PC-9 (cell line): ENCODE data around the gene PPIB. TPM values are rescaled to one million over a fixed set of nuclear protein-coding genes. Genes with fewer than 3 reads are reported as not detected.
"Not testable (repeated sequence)": the region's sequence is repeated elsewhere in the genome, so short reads cannot be mapped to it uniquely, and the experiment has no call there.

Experiments
- BruUV-seq: library from RNA; stranded (reverse); fragments of 400-500 nt; replicated peaks from 2 replicates; lab custom pipeline; 2021; lab: Mats Ljungman, UMichigan
- CTCF ChIA-PET: fragments of 300-600 bp; sonication (Branson Sonifier 250); formaldehyde crosslinking; loops from one replicate; lab custom pipeline; 2022; ENCODE audit warnings: antibody characterized with exemption; lab: Charles Lee
- POLR2A ChIA-PET: fragments of 300-600 bp; sonication (Branson Sonifier 250); formaldehyde crosslinking; loops from one replicate; lab custom pipeline; 2022; ENCODE audit warnings: antibody characterized with exemption; ENCODE audit not compliant: unreplicated experiment; lab: Charles Lee
- DNase-seq, 2 experiments: peaks; one replicate each; pipeline versions ENCODE4 v3.0.0 to v3.0.0-alpha.2; 2015 to 2022; ENCODE audit warnings: mixed read lengths in 1 of 2
- H2AFZ ChIP-seq: fragments of 200-600 bp; sonication (generic); 2 replicates; pipeline ENCODE4 v1.8.1; 2017; ENCODE audit warnings: antibody characterized with exemption
- H3F3A ChIP-seq: fragments of 200-600 bp; sonication (generic); 2 replicates; pipeline ENCODE4 v1.8.1; 2017; ENCODE audit warnings: antibody characterized with exemption, mild to moderate bottlenecking, low read depth; ENCODE audit not compliant: insufficient read depth
- H3K27ac ChIP-seq: fragments of 200-600 bp; sonication (generic); 2 replicates; pipeline ENCODE4 v1.6.1; 2016; ENCODE audit warnings: mixed run types
- H3K27me3 ChIP-seq: fragments of 200-600 bp; sonication (generic); 2 replicates; pipeline ENCODE4 v1.6.1; 2016; ENCODE audit warnings: low read depth, mixed run types; ENCODE audit not compliant: insufficient read depth
- H3K36me3 ChIP-seq: fragments of 200-600 bp; sonication (generic); 2 replicates; pipeline ENCODE4 v1.6.1; 2016; ENCODE audit warnings: low read depth, mixed run types
- H3K4me1 ChIP-seq: fragments of 200-600 bp; sonication (generic); replicated peaks from 2 replicates; pipeline ENCODE4 v1.6.1; 2016; ENCODE audit warnings: mixed run types; ENCODE audit not compliant: insufficient read depth
- H3K4me2 ChIP-seq: fragments of 200-600 bp; sonication (generic); 2 replicates; pipeline ENCODE4 v1.6.1; 2017; ENCODE audit warnings: mixed run types
- H3K4me3 ChIP-seq: fragments of 200-600 bp; sonication (generic); 2 replicates; pipeline ENCODE4 v1.6.1; 2016; ENCODE audit warnings: mixed run types
- H3K79me2 ChIP-seq: fragments of 200-600 bp; sonication (generic); 2 replicates; pipeline ENCODE4 v1.6.1; 2017; ENCODE audit warnings: low read depth, mixed run types
- H3K9me2 ChIP-seq: fragments of 200-600 bp; sonication (generic); 2 replicates; pipeline ENCODE4 v1.8.1; 2017; ENCODE audit warnings: mild to moderate bottlenecking; ENCODE audit not compliant: insufficient read depth
- H3K9me3 ChIP-seq: fragments of 200-600 bp; sonication (generic); 2 replicates; pipeline ENCODE4 v1.8.1; 2016; ENCODE audit warnings: low read depth; ENCODE audit not compliant: insufficient read depth
- H4K20me1 ChIP-seq: fragments of 200-600 bp; sonication (generic); 2 replicates; pipeline ENCODE4 v1.8.1; 2017; ENCODE audit not compliant: insufficient read depth
- EZH2 ChIP-seq: fragments of 200-600 bp; sonication (generic); IDR thresholded peaks from 2 replicates; pipeline ENCODE4 v1.8.0; 2017; ENCODE audit warnings: antibody characterized with exemption, low read depth
- intact Hi-C: fragments of 100-400 bp; cut with micrococcal nuclease; formaldehyde crosslinking; loops from one replicate; pipeline ENCODE4 v1.10.0; 2022; ENCODE audit not compliant: unreplicated experiment
- total RNA-seq: library from RNA; stranded (reverse); gene quantifications from 2 replicates; pipeline ENCODE4 v1.2.3, GENCODE V29; 2021
- TF ChIP-seq, protein P1 (sequence below): fragments of 200-600 bp; sonication (generic); conservative IDR thresholded peaks from 2 replicates; pipeline ENCODE4 v1.6.1; 2017; ENCODE audit warnings: mixed run types, antibody characterized with exemption, mild to moderate bottlenecking, moderate library complexity

Gene PPIB
- total RNA-seq, 1 experiment from 2014 or later = 345 TPM

DNA sequence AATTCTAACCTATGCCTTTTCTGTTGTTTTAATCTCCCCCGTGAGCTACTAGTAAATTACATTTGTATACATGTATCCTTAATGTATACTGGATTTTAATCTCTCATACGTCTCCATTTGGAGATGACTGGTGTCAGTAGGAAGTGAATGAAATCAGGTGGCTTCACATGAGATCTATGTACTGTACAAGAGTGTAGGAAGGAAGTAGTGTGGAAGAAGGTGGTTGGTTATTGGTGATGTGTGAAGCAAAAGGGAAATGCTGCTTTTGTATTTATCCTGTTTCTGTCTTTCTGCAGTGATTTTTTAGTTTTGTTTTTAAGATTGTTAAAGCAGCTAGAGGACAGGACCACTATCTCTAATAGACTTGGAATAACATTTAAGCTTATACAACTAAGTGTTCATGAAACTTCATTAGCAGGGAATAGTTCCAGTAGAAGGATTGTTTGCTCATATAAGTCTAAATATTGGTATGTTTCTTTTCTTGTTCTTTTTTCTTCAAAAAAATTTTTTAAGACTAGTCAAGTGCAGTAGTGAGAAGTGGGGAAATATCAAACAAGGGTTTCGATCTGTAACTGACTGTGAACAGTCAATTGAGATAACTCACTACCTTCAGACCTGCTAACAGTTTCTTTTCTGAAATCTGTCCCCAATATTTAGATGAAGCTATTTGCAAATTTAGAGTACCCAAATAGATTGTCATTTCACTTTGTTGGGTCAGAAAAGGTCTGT lies 51.7 kb downstream of the PPIB start:
- intact Hi-C loops = no loop called here
- no peaks in the 10 kb centered on the region for H3F3A ChIP-seq
- no peak overlapping the region for H3K4me3 ChIP-seq
- H2AFZ ChIP-seq = no peak overlapping the region
- TF ChIP-seq EZH2 = no peak
- TF ChIP-seq, protein P1, sequence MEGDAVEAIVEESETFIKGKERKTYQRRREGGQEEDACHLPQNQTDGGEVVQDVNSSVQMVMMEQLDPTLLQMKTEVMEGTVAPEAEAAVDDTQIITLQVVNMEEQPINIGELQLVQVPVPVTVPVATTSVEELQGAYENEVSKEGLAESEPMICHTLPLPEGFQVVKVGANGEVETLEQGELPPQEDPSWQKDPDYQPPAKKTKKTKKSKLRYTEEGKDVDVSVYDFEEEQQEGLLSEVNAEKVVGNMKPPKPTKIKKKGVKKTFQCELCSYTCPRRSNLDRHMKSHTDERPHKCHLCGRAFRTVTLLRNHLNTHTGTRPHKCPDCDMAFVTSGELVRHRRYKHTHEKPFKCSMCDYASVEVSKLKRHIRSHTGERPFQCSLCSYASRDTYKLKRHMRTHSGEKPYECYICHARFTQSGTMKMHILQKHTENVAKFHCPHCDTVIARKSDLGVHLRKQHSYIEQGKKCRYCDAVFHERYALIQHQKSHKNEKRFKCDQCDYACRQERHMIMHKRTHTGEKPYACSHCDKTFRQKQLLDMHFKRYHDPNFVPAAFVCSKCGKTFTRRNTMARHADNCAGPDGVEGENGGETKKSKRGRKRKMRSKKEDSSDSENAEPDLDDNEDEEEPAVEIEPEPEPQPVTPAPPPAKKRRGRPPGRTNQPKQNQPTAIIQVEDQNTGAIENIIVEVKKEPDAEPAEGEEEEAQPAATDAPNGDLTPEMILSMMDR = no peak
- no peak overlapping the region for H3K27ac ChIP-seq
- no peaks in the 10 kb centered on the region for H3K9me2 ChIP-seq
- H3K9me3 ChIP-seq = no peaks in the 10 kb centered on the region
- peaks cover 8% of the 10 kb centered on the region; the same call in 1 of the 2 replicates for H3K36me3 ChIP-seq
- no peaks in the 10 kb centered on the region for H3K27me3 ChIP-seq
- H4K20me1 ChIP-seq = peaks cover 7% of the 10 kb centered on the region; the same call in 1 of the 2 replicates
- no peaks in the 10 kb centered on the region for H3K4me1 ChIP-seq
- 0 out of 2 replicates have a peak, but pooled peaks cover 14% of the 10 kb centered on the region for H3K79me2 ChIP-seq
- CTCF ChIA-PET = no interaction called here
- POLR2A ChIA-PET = interaction anchor here (0.6 kb wide), 1 partner anchor 484 kb away, joined by 7 read pairs; no protein-coding TSS in a partner anchor
- no peak overlapping the region for H3K4me2 ChIP-seq
- BruUV-seq = no TSS peak
- DNase-seq = no peak

DNA sequence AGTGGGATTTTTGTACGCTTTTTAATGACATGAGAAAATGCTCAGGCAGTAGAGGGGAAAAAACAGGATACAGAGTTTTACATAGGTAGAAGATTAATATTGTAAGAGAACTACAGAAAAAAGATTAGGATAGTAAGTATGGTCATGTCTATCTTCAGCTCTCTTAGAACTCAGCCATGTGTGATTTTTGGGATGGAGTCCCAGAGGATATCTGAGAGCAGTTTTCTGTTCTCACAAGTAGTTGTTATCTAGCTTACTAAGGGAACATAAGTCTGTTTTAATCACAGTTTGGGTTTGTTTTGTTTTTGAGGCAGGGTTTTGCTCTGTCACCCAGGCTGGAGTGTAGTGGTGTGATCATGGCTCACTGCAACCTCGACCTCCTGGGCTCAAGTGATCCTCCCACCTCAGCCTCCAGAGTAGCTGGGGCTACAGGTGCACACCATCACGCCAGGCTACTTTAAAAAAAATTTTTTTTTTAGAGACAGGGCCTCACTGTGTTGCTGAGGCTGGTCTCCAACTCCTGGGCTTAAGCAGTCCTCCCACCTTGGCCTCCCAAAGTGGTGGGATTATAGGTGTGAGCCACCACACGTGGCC lies 52.6 kb downstream of the PPIB start:
- H3K9me2 ChIP-seq, intact Hi-C loops, H3K27me3 ChIP-seq, H4K20me1 ChIP-seq, POLR2A ChIA-PET, H3K27ac ChIP-seq, H3K4me3 ChIP-seq, H3K36me3 ChIP-seq, H3K9me3 ChIP-seq, H3K4me1 ChIP-seq, BruUV-seq, H2AFZ ChIP-seq, CTCF ChIA-PET, H3K4me2 ChIP-seq, H3F3A ChIP-seq, DNase-seq: not testable (repeated sequence)
- peaks cover 20% of the 10 kb centered on the region; the same call in 1 of the 2 replicates for H3K79me2 ChIP-seq

DNA sequence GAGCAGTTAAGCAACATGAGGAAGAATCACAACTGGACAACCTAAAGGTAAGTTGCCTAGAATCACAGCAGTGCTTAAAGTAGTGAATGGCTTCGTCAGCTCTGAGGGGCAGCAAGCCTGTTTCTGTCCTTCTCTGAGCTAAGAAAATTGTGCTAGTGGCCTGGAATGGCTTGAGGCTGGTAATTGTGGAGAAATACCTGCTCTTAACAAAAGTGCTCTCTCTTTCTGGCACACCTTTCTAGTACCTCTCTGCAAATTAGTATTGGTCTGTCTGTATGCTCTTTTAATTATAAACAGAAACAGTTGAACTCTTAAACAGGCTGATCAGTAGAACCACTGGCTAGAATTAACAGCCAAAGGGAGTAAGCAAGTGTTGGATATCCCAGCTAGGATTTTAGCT lies 55.5 kb downstream of the PPIB start:
- Histone ChIP-seq H3K4me1 (no peaks in the 10 kb centered on the region), H3K4me3 (no peak overlapping the region), H3K9me2 (no peaks in the 10 kb centered on the region), H3K4me2 (no peak overlapping the region), H3F3A (no peaks in the 10 kb centered on the region), H3K36me3 (0 out of 2 replicates have a peak, but pooled peaks cover 5% of the 10 kb centered on the region), H3K9me3 (no peaks in the 10 kb centered on the region), H3K27me3 (no peaks in the 10 kb centered on the region), H4K20me1 (peaks cover 8% of the 10 kb centered on the region), H2AFZ (no peak overlapping the region), H3K27ac (no peak overlapping the region), H3K79me2 (peaks cover 43% of the 10 kb centered on the region)
- TF ChIP-seq, protein P1 = no peak
- no peak for TF ChIP-seq EZH2
- ChIA-PET CTCF (no interaction called here), POLR2A (interaction anchor here (0.6 kb wide), 1 partner anchor 37 kb away, joined by 8 read pairs; no protein-coding TSS in a partner anchor)
- intact Hi-C loops = no loop called here
- DNase-seq = no peak
- no TSS peak for BruUV-seq

Other genes starting within 250 kb of the PPIB start
- 11.0 and 19.6 TPM in 2 replicates for gene DAPK2, start 116.5 kb downstream of the PPIB start, total RNA-seq
- 72.1 and 76.3 TPM in 2 replicates for gene CIAO2A, start 69.2 kb downstream of the PPIB start, total RNA-seq
- 114 and 137 TPM in 2 replicates for gene SNX1, start 67.0 kb downstream of the PPIB start, total RNA-seq
- gene SNX22, start 11.3 kb downstream of the PPIB start, total RNA-seq = 0.33 and 0.40 TPM in 2 replicates
- 16.4 and 19.6 TPM in 2 replicates for gene CSNK1G1, start 193.2 kb upstream of the PPIB start, total RNA-seq
- 59.5 and 70.4 TPM in 2 replicates for gene PCLAF, start 218.4 kb upstream of the PPIB start, total RNA-seq
- 15.5 and 18.1 TPM in 2 replicates for gene TRIP4, start 224.8 kb upstream of the PPIB start, total RNA-seq